Mesenchymal stem cell (in vitro differentiated cells and primary cell): ENCODE measurements around the gene CDH1.

ENCODE experiments used
- DNase-seq: peaks from one replicate; pipeline ENCODE4 v3.0.0-alpha.2; 2013
- H2AFZ ChIP-seq: one replicate; pipeline ENCODE4 v1.6.1; 2013; ENCODE audit warnings: low read depth, mild to moderate bottlenecking, control low read depth, inconsistent platforms, low read length, moderate library complexity
- H2AK5ac ChIP-seq: 2 replicates; pipeline ENCODE4 v1.6.1; 2013; ENCODE audit warnings: low read length, moderate library complexity, mild to moderate bottlenecking, inconsistent platforms; ENCODE audit not compliant: severe bottlenecking
- H2BK120ac ChIP-seq: one replicate; pipeline ENCODE4 v1.6.1; 2013; ENCODE audit warnings: low read depth, mild to moderate bottlenecking, inconsistent platforms, low read length, moderate library complexity
- H2BK12ac ChIP-seq, 2 experiments: one replicate each; pipeline ENCODE4 v1.6.1; 2013; ENCODE audit warnings: inconsistent platforms in 2 of 2, low read length in 2 of 2, mild to moderate bottlenecking in 2 of 2, moderate library complexity in 2 of 2, control low read depth in 1 of 2
- H2BK15ac ChIP-seq: one replicate; pipeline ENCODE4 v1.6.1; 2013; ENCODE audit warnings: mild to moderate bottlenecking, low read depth, inconsistent platforms; ENCODE audit not compliant: poor library complexity, severe bottlenecking
- H2BK5ac ChIP-seq: 2 replicates; pipeline ENCODE4 v1.6.1; 2013; ENCODE audit warnings: low read depth, mild to moderate bottlenecking, low read length, control low read depth, inconsistent platforms; ENCODE audit not compliant: poor library complexity, severe bottlenecking
- H3K14ac ChIP-seq, 2 experiments: one replicate each; pipeline ENCODE4 v1.6.1; 2013; ENCODE audit warnings: inconsistent platforms in 2 of 2, low read length in 2 of 2, control low read depth in 1 of 2, mild to moderate bottlenecking in 1 of 2, moderate library complexity in 1 of 2
- H3K18ac ChIP-seq, 2 experiments: one replicate each; pipeline ENCODE4 v1.6.1; 2013; ENCODE audit warnings: inconsistent platforms in 2 of 2, low read length in 2 of 2, control low read depth in 1 of 2, low read depth in 1 of 2, mild to moderate bottlenecking in 1 of 2
- H3K23ac ChIP-seq, 2 experiments: one replicate each; pipeline ENCODE4 v1.6.1; 2013; ENCODE audit warnings: inconsistent platforms in 2 of 2, low read length in 2 of 2, mild to moderate bottlenecking in 2 of 2, moderate library complexity in 2 of 2, control low read depth in 1 of 2
- H3K27ac ChIP-seq: 2 replicates; pipeline ENCODE4 v1.5.1; 2013; ENCODE audit warnings: mild to moderate bottlenecking, moderate library complexity, low read length, control low read depth, inconsistent platforms; ENCODE audit not compliant: poor library complexity, severe bottlenecking
- H3K27me3 ChIP-seq, 2 experiments: 2 replicates each; pipeline versions ENCODE4 v1.6.1 to v1.7.0; 2013; ENCODE audit warnings: low read length in 2 of 2, mild to moderate bottlenecking in 2 of 2, moderate library complexity in 2 of 2, control low read depth in 1 of 2, inconsistent platforms in 1 of 2; ENCODE audit not compliant: control insufficient read depth in 1 of 2, insufficient read depth in 1 of 2
- H3K36me3 ChIP-seq, 2 experiments: 2 replicates each; pipeline versions ENCODE4 v1.6.1 to v1.7.0; 2013; ENCODE audit warnings: low read length in 2 of 2, control low read depth in 1 of 2, inconsistent platforms in 1 of 2, low read depth in 1 of 2, mild to moderate bottlenecking in 1 of 2; ENCODE audit not compliant: insufficient read depth in 2 of 2, control insufficient read depth in 1 of 2
- H3K4ac ChIP-seq, 2 experiments: one replicate each; pipeline ENCODE4 v1.6.1; 2013; ENCODE audit warnings: inconsistent platforms in 2 of 2, low read length in 2 of 2, mild to moderate bottlenecking in 2 of 2, moderate library complexity in 2 of 2, control low read depth in 1 of 2, low read depth in 1 of 2
- H3K4me1 ChIP-seq: 2 replicates; pipeline ENCODE4 v1.6.1; 2013; ENCODE audit warnings: low read depth, low read length, control low read depth; ENCODE audit not compliant: control insufficient read depth, insufficient read depth
- H3K4me2 ChIP-seq: 2 replicates; pipeline ENCODE4 v1.6.1; 2013; ENCODE audit warnings: low read length, mild to moderate bottlenecking, inconsistent platforms; ENCODE audit not compliant: poor library complexity, severe bottlenecking
- H3K4me3 ChIP-seq, 2 experiments: 2 replicates each; pipeline versions ENCODE4 v1.5.1 to v1.7.0; 2013; ENCODE audit warnings: low read length in 2 of 2, mild to moderate bottlenecking in 2 of 2, control low read depth in 1 of 2, low read depth in 1 of 2; ENCODE audit not compliant: insufficient read depth in 1 of 2
- H3K79me1 ChIP-seq: replicated peaks from 2 replicates; pipeline ENCODE4 v1.6.1; 2013; ENCODE audit warnings: mild to moderate bottlenecking, control low read depth, low read length, inconsistent platforms; ENCODE audit not compliant: poor library complexity, severe bottlenecking
- H3K9ac ChIP-seq: 2 replicates; pipeline ENCODE4 v1.7.0; 2013; ENCODE audit warnings: mild to moderate bottlenecking, low read length, moderate library complexity
- H3K9me3 ChIP-seq: 2 replicates; pipeline ENCODE4 v1.7.0; 2013; ENCODE audit warnings: mild to moderate bottlenecking, low read length; ENCODE audit not compliant: control insufficient read depth
- H4K8ac ChIP-seq: one replicate; pipeline ENCODE4 v1.6.1; 2013; ENCODE audit warnings: inconsistent platforms, mild to moderate bottlenecking, low read length, moderate library complexity
- H4K91ac ChIP-seq: one replicate; pipeline ENCODE4 v1.6.1; 2013; ENCODE audit warnings: mild to moderate bottlenecking, low read length, inconsistent platforms
- WGBS: methylation state at CpG from one replicate; pipeline ENCODE4 v1.1.7; 2013; ENCODE audit warnings: mixed read lengths; 5-methylcytosine and 5-hydroxymethylcytosine counted together

Gene CDH1

GRCh38 chr16:68798398-68798797, 61.3 kb downstream of the CDH1 start:
- H3K27me3 ChIP-seq: no peaks in the 10 kb centered on the region
- H3K9me3 ChIP-seq: no peaks in the 10 kb centered on the region
- WGBS: 90% methylated on average over 2 of the region's 2 CpGs
- peaks cover 3% of the 10 kb centered on the region for H3K4me1 ChIP-seq
- H3K79me1 ChIP-seq: no peaks in the 10 kb centered on the region
- H3K4ac ChIP-seq: no peak overlapping the region
- no peak overlapping the region for H3K23ac ChIP-seq
- no peak overlapping the region for H4K8ac ChIP-seq
- DNase-seq: no peak
- H3K9ac ChIP-seq: no peak overlapping the region
- H4K91ac ChIP-seq: no peak overlapping the region
- no peak overlapping the region for H2AK5ac ChIP-seq
- no peaks in the 10 kb centered on the region for H3K36me3 ChIP-seq
- no peak overlapping the region for H2AFZ ChIP-seq
- no peak overlapping the region for H3K4me3 ChIP-seq
- H3K18ac ChIP-seq: no peak overlapping the region
- no peak overlapping the region for H3K4me2 ChIP-seq
- H3K27ac ChIP-seq: no peak overlapping the region
- H2BK15ac ChIP-seq: no peak overlapping the region
- no peak overlapping the region for H3K14ac ChIP-seq
- H2BK5ac ChIP-seq: no peak overlapping the region
- no peak overlapping the region for H2BK12ac ChIP-seq
- H2BK120ac ChIP-seq: no peak overlapping the region

GRCh38 chr16:68800257-68800875, 63.3 kb downstream of the CDH1 start:
- Histone ChIP-seq H2BK5ac (no peak overlapping the region), H3K4me1 (peaks cover 2% of the 10 kb centered on the region), H3K27ac (no peak overlapping the region), H2AK5ac (peak overlapping the region; percentile 76), H3K4ac (no peak overlapping the region), H3K36me3 (no peaks in the 10 kb centered on the region), H3K9ac (peak overlapping the region; percentile 19), H2BK15ac (no peak overlapping the region), H4K91ac (no peak overlapping the region), H3K14ac (no peak overlapping the region), H4K8ac (no peak overlapping the region), H3K9me3 (no peaks in the 10 kb centered on the region), H3K4me2 (no peak overlapping the region), H3K18ac (no peak overlapping the region), H2BK120ac (no peak overlapping the region), H3K4me3 (no peak overlapping the region), H3K23ac (no peak overlapping the region), H3K79me1 (no peaks in the 10 kb centered on the region), H2BK12ac (no peak overlapping the region), H2AFZ (no peak overlapping the region), H3K27me3 (no peaks in the 10 kb centered on the region)
- 27% methylated on average over 5 of the region's 5 CpGs for WGBS
- peak; percentile 71 for DNase-seq

DNA sequence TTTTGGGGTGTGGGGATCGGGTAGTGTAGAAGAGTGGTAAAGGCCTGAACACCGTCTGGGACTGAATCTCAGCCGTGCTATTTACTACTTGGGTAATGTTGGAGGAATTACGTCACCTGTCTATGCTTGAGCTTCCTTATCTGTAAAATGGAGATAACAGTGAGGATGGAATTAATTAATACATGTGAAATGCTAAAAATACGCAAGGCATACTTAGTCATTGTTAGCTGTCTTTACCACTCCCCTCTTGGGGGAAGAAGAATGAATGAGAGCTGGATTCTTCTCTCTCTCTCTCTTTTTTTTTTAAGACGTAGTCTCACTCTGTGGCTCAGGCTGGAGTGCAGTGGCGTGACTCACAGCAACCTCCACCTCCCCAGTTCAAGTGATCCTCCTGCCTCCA, 65.1 kb downstream of the CDH1 start:
- H3K27ac ChIP-seq: no peak overlapping the region
- peak; percentile 37 for DNase-seq
- no peak overlapping the region for H2BK5ac ChIP-seq
- H3K4me2 ChIP-seq: no peak overlapping the region
- no peaks in the 10 kb centered on the region for H3K79me1 ChIP-seq
- no peak overlapping the region for H3K4ac ChIP-seq
- H3K27me3 ChIP-seq: no peaks in the 10 kb centered on the region
- peak overlapping the region; percentile 34 for H2AK5ac ChIP-seq
- peaks cover 2% of the 10 kb centered on the region for H3K4me1 ChIP-seq
- H4K8ac ChIP-seq: no peak overlapping the region
- WGBS: 81% methylated on average over 6 of the region's 7 CpGs
- peak overlapping the region in 1 of 2 experiments; percentile 4 for H3K4me3 ChIP-seq
- H3K36me3 ChIP-seq: no peaks in the 10 kb centered on the region
- H2BK12ac ChIP-seq: no peak overlapping the region
- H2BK120ac ChIP-seq: no peak overlapping the region
- no peak overlapping the region for H3K9ac ChIP-seq
- no peak overlapping the region for H4K91ac ChIP-seq
- H3K18ac ChIP-seq: no peak overlapping the region
- H3K9me3 ChIP-seq: no peaks in the 10 kb centered on the region
- no peak overlapping the region for H2AFZ ChIP-seq
- H3K23ac ChIP-seq: no peak overlapping the region
- no peak overlapping the region for H3K14ac ChIP-seq
- H2BK15ac ChIP-seq: no peak overlapping the region

GRCh38 chr16:68806422-68806821, 69.3 kb downstream of the CDH1 start:
- no peak overlapping the region for H3K4ac ChIP-seq
- no peak overlapping the region for H2BK5ac ChIP-seq
- no peaks in the 10 kb centered on the region for H3K9me3 ChIP-seq
- H3K4me2 ChIP-seq: no peak overlapping the region
- DNase-seq: no peak
- H2AK5ac ChIP-seq: no peak overlapping the region
- no peaks in the 10 kb centered on the region for H3K27me3 ChIP-seq
- H2AFZ ChIP-seq: no peak overlapping the region
- peaks cover 0 to 3% of the 10 kb centered on the region in 2 experiments for H3K36me3 ChIP-seq
- H3K23ac ChIP-seq: no peak overlapping the region
- H2BK120ac ChIP-seq: no peak overlapping the region
- no peak overlapping the region for H3K18ac ChIP-seq
- no peaks in the 10 kb centered on the region for H3K79me1 ChIP-seq
- H3K9ac ChIP-seq: no peak overlapping the region
- no peak overlapping the region for H3K27ac ChIP-seq
- H3K4me1 ChIP-seq: no peaks in the 10 kb centered on the region
- H4K91ac ChIP-seq: no peak overlapping the region
- H4K8ac ChIP-seq: no peak overlapping the region
- no peak overlapping the region for H2BK15ac ChIP-seq
- WGBS: 98% methylated on average over 2 of the region's 2 CpGs
- no peak overlapping the region for H3K4me3 ChIP-seq
- no peak overlapping the region for H2BK12ac ChIP-seq
- no peak overlapping the region for H3K14ac ChIP-seq
